NCI-H128 (cell line): Measurements from ENCODE around the gene ACTR3C.

Experiments used
- DNase-seq: peaks from one replicate; lab custom pipeline; 2025; ENCODE audit not compliant: unreplicated experiment; lab: John Stamatoyannopoulos, UW

ACTR3C gene

DNA sequence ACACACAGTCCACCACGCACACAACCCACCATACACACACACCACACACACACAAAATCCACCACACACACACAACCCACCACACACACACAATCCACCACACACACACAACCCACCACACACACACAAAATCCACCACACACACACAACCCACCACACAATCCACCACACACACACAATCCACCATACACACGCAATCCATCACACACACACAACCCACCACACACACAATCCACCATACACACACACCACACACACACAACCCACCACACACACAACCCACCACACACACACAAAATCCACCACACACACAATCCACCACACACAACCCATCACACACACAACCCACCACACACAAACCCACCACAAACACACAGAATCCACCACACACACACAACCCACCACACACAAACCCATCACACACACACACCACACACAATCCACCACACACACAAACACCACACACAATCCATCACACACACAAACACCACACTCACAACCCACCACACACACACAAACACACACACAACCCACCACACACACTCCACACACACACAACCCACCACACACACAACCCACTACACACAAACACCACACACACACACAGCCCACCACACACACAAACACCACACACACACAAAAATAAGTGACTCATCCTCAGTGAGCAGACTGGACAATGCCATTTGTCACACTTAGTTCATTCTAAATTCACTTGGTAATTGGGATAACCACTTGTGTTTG, 36.4 kb upstream of the ACTR3C start:
- no peak for DNase-seq

DNA sequence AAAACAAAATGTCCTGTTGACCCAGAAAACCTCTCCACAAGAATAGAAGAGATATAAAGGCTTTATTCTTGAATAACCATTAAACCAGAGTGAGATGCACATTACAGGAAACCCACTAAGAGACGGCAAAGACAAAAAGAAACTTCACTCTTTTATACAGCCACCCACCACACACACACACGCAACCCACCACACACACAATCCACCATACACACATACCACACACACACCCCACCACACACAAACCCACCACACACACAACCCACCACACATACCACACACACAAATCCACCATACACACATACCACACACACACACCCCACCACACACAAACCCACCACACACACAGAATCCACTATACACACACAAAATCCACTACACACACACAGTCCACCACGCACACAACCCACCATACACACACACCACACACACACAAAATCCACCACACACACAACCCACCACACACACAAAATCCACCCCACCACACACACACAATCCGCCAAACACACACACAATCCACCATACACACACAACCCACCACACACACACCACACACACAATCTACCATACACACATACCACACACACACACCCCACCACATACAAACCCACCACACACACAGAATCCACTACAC, 35.8 kb upstream of the ACTR3C start:
- DNase-seq: no peak

DNA sequence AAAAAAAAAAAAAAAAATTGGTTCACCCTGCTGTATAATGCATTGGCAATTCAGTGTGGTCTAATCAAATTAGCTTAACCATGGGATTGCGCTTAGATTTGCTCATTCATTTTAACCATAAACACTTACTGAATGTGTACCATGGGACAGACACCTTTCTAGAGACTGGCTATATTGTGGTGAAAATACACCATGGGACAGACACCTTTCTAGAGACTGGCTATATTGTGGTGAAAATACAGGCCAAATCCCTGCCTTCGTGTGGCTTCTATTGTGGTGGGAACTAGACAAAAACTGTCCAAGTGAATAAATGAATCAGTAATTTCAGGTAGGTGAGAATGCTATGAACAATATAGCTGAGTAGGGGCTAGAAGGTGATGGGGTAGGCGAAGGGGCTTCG, 35.1 kb upstream of the ACTR3C start:
- DNase-seq: no peak

DNA sequence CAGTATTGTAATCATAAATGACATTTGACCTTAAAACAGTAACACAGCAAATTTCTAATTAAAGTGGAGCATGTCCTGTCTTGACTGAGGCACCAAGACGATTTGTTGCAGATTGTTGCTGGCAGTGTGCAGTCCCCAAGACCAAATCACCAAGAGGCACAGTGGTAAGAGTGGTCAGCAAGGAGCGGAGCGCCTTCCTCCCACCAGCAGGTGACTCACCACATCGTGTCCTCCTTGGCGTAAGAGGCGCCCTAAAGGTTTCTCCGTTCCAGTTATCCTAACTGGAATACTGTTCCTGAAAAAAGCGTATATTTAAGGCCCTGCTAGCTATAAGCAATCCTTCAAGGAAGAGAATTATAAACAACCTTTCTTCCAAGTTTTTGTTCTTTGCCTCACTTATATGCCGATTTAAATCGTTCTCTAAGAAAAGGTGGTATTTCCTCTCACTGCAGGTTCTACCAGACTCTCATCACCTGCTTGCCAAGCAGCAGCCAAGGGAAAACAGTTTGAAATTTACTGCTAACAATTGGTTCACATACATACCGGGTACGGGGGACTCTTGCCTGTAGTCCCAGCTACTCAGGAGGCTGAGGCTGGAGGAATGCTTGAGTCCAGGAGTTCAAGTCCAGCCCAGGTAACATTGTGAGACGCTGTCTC, 34.6 kb upstream of the ACTR3C start:
- DNase-seq: no peak

DNA sequence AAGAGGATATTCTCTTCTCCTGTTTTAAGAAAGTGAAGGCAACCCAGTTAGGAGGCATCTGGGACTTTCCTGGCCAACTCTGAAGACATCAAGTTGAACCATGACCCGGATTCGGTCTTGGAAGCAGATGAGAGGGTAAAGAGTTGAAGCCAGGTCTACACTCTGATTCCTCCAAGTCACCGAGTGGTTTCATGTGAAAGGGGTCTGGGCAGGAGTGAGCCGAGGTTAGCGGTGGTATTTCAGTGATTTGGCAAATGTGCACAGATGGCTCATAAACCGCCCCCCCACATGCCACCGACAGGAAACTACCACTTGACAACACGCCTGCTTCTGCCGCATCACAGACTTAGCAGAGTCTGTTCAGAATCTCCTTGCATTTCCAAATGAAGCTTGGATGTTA, 33.9 kb upstream of the ACTR3C start:
- no peak for DNase-seq

DNA sequence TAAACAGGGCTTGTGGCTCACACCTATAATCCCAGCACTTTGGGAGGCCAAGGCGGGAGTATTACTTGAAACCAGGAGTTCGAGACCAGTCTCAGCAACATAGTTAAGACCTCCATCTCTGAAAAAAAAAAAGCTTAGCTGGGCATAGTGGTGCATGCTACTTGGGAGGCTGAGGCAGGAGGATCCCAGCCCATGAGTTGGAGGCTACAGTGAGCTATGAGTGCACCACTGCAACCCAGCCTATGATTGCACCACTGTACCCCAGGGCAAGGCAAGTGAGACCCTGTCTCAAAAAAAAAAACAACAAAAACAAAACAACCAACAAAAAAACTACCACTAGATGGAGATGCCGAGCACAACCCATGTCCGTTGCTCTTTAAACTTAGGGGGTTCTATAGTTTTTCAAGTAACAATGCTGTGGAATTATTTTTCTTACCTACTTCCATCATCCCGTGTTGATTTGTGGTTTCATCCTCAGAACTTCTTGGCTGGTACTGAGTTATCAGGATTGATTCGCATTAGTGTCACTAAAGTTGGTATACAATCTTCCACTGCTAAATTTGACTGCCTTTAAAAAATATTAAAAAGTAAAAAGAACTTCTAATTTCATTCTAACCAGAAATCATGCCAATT, 33.0 kb upstream of the ACTR3C start:
- no peak for DNase-seq

DNA sequence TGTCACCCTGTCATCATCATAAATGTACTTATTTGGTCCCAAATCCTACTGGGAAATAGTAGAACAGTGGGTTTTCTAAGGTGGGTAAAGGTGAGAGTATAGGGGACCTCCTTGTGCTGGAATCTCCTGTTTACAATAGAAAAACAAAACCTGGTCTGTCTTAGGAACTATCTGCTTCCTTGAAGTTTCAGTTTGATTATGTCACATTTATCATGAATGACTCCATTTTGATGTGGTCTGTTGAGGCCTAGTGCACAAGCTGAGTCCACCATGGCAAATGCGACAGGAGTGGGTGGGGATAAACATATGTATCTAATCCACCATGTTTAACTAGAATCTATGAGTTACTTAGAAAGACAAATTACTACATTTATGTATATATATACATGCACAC, 32.3 kb upstream of the ACTR3C start:
- DNase-seq: no peak

DNA sequence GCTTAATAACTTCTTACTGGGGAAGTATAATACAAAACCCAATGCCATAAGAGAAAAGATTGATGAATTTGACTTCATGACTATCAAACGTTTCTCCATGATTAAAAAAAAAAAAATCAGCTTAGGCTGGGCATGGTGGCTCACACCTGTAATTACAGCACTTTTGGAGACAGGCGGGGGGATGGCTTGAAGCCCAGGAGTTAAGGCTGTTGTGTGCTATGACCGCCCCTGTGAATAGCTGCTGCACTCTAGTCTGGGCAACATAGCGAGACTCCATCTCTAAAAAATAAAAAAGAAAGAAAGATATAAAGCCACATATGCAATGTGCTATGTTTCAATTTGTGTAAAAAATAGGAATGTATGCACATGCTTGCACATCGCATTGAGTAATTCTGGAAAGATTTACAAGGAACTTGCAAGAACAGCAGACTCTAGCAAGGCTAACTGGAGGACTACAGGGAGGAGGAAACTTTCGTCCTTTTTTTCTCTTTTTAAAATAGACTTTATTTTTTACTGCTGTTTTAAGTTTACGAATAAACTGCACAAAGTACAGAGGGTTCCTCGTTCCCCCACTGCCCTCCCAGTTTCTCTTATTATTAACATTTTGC, 28.3 kb upstream of the ACTR3C start:
- DNase-seq: no peak

DNA sequence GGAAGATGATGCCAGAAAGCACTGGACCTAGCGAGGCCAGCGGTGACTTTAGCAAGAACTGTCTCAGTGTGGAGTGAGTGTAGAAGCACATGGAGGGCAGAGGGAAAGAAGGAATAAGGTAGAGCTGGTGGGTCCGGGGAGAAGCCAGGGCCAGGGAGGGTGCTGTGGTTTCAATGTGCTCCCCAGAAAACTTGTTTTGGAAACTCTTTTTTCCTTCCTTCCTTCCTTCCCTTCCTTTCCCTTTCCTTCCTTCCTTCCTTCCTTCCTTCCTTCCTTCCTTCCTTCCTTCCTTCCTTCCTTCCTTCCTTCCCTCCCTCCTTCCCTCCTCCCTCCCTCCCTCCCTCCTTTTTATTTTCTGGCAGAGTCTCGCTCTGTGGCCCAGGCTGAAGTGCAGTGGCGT, 23.6 kb upstream of the ACTR3C start:
- no peak for DNase-seq

DNA sequence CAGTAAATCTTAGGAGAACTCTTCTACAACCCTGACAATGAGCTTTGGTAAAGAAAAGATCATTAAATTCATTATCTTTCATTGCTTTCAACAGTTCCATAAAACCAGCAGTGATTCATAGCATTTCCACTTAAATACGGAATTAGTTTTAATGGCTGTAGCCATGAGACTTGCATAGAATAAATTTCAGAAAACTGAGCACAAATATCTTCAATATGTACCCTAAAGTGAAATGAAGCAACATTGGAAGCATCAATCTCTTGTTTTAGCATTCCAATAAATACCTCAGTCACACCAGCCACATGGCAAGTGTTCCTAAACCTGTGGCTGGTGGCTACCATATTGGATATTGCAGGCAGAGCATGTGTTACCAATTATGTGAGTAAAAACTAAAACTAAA, 21.7 kb upstream of the ACTR3C start:
- DNase-seq: no peak

DNA sequence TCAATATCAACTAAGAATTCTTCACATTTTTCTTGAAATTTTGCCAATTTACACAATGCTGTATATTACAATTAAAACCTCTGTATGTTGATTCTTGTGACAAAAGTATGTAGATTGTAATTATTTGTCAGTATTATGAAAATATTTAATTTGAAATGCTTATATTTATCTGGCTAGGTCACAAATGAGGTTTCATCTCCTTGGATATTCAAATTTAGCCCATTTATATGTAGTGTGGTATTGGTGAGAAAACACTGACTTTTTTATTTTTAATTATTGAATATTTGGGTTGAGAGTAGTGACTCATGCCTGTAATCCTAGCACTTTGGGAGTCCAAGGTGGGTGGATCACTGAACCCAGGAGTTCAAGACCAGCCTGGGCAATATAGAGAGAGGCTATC, 21.0 kb upstream of the ACTR3C start:
- no peak for DNase-seq

DNA sequence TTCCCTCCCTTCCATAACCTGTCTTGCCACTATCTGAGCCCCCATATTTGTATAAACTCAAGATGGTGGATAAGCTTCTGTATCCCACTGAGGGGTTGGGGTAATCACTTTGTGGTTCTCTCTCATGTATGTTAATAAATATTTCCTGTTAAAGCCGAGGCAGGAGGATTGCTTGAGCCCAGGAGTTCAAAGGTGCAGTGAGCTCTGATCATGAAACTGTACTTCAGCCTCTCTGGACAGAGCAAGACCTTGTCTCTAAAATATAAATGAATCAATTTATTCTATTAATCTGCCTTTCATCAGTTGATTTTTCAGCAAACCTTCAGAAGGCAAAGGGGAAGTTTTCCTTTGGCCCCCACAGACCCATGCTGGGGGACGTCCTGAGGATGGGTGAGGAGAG, 19.9 kb upstream of the ACTR3C start:
- no peak for DNase-seq

DNA sequence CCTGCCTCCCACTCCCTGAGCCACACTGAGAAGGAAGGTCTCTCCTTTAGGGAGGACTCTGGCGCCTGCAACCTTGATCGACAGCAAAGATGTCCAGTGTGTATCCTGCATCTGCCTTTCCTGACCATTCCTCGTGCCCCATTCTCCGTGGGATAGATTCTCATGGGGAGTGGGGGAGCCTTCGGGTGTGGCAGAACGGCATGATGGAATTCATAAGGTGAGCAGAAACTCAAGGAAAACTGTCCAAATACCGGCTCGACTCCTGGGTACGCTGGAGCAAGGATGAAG, 18.7 kb upstream of the ACTR3C start:
- no peak for DNase-seq

DNA sequence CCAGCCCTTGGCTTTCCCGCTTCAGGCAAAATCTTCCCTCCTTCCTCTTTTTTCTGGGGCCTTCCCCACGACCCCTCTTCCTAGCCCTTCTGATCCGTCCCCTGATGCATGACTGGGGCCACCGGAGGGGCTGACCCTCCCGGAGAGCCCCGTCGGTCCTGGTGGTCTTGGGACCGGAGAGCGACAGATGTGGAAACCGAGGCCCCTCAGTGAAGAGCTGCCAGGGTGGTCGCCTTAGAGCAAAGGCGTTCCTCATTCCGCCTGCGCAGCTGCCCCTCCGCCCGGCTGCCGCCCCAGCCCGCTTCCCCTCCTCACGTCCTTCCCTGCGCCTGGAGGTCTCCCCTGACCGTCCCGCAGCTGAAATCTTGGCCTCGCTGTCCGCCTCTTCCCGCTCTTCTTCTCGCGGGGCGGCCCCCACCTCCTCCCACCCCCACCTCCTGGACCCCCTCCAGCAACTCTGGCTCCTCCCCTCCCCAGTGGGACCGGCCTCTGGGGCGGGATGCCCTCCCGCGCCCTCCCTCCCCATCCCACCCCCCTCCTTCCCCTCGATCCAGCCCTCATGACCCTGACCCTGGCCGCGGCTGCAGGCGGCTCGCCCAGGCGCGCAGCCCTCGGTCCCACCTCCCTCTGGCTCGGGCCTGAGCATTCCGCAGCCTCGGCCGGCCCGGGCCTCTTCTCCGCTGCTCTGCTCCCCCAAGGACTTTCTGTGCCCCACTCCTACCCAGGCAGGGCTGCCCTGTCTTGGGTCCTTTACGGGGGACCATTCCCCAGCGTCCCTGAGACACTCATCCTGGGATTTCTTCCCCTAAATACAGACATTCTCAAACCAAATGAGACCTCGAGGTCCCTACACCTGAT, 18.1 kb upstream of the ACTR3C start, which contains the start of gene RARRES2:
Gene RARRES2 (minus strand): TSS at position 367 of the 858 bp plus-strand sequence. CDS start 1,020 bp downstream, outside the sequence.
- no peak for DNase-seq

DNA sequence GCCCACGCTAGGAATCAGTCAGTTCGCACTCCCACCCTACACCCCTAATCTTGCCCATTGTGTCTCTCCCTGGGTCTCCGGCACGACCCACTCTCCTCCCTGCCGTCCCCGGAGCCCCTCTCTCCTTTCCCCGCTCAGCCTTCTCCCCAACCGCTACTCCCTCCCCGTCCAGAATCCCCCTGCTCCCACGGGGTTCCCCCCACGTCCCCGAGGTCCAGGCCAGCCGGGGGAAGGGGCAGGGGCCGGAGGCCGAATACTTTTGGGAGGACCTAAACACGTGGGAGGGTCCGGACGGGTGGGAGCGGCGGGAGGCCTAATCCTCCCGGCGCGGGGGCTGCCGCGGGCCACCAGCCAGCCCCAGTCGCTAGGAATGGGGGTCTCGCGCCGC, 17.5 kb upstream of the ACTR3C start:
- DNase-seq: no peak

DNA sequence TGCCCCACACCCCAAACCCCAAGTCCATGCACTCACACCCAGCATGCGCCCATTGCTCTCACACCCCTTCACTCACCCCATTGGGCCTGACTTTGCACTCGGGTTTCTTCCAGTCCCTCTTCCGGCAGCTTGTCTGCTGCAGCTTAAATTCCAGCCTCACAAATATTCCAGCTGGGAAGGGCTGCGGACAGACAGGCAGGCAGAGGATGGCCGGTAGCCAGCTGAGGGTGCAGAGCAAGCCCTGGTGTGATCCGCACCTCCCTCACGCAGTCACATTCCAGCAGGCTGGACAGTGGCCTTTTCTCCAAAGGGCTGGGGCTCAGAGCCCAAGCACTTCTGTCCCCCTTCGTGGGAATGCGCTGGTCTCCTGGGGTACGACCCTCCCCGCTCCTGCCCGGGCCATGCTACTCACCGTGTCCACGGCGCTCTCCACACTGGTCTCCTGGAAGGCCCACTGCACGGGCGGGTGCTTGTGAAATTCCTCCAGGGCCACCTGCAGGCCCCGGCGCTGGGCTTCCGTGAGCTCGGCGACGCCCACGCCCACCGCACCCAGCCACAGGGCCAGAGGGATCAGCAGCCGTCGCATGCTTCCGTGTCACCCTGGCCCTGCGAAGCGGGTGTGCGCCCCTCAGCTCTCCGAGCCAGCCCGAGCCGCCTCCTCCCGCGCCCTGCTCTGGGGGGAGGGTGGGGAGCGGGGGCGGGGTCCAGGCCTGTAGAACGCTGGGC, 16.8 kb upstream of the ACTR3C start:
- DNase-seq: no peak

DNA sequence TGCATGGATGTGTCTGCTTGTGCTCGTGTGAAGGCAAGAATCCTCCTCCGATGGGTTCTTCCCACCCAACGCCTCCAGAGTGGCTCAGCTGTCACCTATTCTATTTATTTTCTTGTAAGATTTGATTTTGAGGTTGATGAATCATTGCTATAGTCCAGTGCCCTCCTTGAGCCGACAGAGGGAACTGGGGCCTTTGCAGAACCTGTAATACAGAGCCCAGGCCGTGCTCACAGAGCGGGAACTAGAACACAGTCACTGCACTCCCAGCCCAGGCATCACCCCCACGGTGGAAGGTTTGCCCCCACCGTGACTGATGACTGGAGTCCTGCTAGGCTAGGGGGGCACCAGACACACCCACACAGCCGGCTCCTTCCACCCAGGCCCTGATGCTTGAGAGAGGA, 16.1 kb upstream of the ACTR3C start:
- no peak for DNase-seq

DNA sequence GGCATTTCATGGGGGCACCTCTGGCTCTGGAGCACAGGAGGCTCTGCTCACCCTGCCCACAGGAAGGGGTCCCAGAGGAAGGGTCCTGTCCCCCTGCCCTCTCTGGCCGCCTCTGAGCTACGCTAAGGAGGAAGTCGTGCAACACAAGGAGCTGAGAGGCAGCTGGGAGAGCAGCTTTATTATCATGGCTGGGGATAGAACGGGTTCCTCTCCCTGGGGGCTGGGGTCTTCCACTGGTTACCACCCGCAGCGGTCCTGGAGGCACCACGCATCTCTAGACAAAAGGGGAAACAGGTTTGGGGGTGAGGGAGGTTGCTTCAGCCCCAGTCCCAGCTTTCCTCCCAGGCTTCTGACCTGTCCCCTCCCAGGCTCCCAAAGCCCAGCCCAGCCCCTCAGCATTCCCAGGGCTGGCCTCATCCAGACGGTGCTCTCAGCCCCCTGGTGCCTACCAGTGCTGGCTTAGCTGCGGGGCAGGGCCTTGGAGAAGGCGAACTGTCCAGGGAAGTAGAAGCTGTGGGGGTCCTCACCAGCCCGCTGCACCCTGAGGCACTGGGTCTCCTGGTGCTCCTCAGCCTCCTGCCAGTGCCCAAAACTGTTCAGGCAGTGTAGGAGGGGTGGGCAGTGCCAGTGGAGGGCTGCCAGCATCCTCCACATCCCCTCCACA, 15.0 kb upstream of the ACTR3C start:
- DNase-seq: no peak

DNA sequence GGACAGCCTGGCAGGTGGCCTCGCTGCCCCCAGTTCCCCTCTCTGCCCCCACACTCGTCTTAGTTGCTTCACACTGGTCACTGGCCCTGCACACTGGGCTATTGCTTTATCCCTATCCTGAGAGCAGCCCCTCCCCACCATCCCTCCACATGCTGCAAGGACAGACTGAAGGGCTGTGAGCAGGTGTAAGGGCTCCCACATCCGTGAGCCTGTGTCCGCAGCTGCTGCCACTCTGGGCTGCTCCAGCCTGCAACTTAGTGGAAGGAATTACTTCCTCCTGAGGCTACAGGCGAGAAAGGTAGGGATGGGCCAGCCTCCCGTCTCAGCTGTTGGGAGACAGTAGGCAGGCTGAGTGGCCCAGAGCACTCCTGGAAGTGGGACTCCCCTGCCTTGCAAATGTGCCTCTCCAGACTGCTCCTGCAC, 14.3 kb upstream of the ACTR3C start:
- no peak for DNase-seq

DNA sequence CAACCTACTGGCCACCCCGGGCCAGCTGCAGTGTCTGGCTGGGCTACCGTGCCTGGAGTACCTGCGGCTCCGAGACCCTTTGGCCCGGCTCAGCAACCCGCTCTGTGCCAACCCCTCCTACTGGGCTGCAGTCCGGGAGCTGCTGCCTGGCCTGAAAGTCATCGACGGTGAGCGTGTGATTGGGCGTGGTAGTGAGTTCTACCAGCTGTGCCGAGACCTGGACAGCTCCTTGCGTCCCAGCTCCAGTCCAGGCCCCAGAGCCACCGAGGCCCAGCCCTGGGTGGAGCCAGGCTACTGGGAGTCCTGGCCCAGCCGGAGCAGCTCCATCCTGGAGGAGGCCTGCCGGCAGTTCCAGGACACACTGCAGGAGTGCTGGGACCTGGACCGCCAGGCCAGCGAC, 13.8 kb upstream of the ACTR3C start:
- no peak for DNase-seq
